NCI-H748 treated with DMSO at 0.1 percent for 48 hours (cell line): Measurements from ENCODE around the gene ISG20.
"Not testable (repeated sequence)": the region's sequence is repeated elsewhere in the genome, so short reads cannot be mapped to it uniquely, and the experiment has no call there.

Experiments
- DNase-seq: peaks from one replicate; lab custom pipeline; 2025; lab: John Stamatoyannopoulos, UW

Gene ISG20

GRCh38 chr15:88636654-88637053 is 2.2 kb upstream of the ISG20 start:
- no peak for DNase-seq

DNA sequence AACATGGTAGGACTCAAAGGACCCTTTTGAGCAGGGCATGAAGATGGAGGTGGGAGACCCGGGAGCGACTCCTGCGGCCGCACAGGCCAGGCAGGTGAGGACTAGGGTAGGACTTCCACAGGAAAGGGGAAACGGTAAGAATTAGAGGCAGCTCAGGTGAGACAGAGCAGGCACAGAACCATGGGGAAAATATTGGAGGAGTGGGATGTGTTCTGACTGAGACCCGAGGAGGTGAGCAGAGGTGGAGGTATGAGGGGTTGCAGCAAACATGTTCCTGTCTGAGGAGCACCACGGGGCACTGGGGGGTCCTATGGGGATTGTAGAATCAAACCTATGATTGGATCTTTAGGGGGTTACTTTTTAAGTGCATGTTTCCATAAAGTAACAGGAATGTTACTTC is 1.4 kb upstream of the ISG20 start:
- no peak for DNase-seq

GRCh38 chr15:88637841-88638625 is 783 bp upstream of the ISG20 start:
- no peak for DNase-seq

- DNase-seq: no peak
Measured at GRCh38 chr15:88641959-88642452, 3.2 kb downstream of the ISG20 start.

DNA sequence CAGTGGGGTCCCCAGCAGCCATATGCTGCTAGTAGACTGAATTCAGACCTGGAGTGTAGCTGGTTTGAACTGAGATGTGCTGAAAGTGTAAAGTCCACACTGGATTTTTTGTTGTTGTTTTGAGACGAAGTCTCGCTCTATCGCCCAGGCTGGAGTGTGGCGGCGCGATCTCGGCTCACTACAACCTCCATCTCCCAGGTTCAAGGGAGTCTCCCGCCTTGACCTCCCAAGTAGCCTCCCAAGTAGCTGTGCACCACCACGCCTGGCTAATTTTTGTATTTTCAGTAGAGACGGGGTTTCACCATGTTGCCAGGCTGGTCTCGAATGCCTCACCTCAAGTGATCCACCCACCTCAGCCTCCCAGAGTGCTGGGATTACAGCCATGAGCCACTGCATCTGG is 3.7 kb downstream of the ISG20 start:
- DNase-seq: not testable (repeated sequence)

DNA sequence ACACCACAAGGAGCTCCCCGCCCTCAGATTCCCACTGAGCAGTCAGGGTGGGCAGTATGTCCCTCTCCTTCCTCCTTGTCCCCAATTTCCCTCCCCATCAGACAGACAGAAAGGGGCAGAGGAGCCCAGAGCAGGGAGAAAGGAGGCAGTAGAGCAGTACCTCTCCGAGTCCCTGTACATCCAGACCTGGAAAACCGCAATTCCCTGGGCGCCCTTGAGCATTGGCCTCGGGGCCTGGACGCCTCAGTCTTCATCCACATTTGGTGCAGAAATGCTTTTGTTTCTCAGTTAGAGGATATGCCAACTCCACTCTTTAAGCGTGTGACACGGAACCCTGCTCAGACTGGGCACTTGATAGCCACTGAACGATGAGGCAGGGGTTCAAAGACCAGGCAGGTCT is 5.9 kb downstream of the ISG20 start:
- DNase-seq: no peak

- DNase-seq: no peak
Measured at GRCh38 chr15:88645171-88646087, 6.6 kb downstream of the ISG20 start.

GRCh38 chr15:88646088-88646405 is 7.2 kb downstream of the ISG20 start:
- DNase-seq: no peak

GRCh38 chr15:88646951-88647350 is 8.1 kb downstream of the ISG20 start:
- no peak for DNase-seq

GRCh38 chr15:88647351-88648105 is 8.7 kb downstream of the ISG20 start:
- DNase-seq: no peak

- DNase-seq: no peak
Measured at GRCh38 chr15:88648357-88649214, 9.8 kb downstream of the ISG20 start.

- DNase-seq: no peak
Measured at GRCh38 chr15:88649286-88649733, 10.5 kb downstream of the ISG20 start.

DNA sequence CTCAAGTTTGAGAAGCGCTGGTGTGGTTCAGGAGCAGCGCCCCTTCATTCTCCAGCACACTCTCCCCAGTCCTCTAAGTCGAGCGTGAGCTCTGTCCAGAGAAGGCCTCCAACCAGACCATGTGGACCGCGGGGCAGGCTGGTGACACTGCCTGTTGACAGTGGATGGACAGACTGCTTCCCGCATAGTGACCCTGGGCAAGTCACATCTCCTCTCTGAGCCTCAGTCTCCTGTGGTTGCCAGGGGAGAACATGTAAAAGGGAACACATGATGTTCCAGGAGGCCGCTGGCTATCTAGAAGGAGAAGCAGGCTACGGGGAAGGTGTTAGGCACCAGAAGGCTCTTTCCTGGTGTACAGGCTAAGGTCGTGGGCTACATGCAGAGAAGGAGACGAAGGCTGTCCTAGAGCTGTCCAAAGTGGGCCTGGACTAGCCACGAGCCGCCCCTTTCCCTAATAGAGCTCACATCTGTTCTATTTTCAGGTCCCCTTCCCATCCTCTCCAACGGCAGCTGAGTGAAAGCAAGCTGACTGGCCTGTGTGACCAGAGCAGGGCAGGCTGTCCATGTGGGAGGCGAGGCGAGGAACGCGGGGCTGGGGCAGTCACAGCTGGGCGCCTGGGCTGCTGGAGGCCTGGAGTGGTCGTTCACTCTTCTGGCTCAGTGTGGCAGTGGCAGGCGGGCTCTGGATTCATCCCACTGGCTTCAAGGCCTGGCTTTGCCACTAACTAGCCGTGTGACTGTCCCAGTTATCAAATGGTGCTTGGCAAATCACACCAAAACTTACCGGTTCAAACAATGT is 11.1 kb downstream of the ISG20 start:
- DNase-seq: no peak

DNA sequence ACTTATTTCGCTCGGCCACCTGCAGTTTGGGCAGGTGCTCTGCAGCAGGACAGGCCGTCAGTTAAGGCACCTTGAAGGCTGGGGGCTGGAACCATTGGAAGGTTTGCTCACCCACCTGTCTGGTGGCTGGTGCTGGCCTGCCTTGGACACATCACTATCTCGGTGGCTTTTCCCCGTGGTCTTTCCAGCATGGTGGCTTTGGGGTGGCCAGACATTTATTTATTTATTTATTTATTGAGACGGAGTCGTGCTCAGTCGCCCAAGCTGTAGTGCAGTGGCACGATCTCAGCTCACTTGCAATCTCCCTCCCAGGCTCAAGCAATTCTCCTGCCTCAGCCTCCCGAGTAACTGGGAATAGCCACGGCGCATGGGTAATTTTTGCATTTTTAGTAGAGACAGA is 11.7 kb downstream of the ISG20 start:
- DNase-seq: no peak

GRCh38 chr15:88651136-88651732 is 12.4 kb downstream of the ISG20 start:
- no peak for DNase-seq

DNA sequence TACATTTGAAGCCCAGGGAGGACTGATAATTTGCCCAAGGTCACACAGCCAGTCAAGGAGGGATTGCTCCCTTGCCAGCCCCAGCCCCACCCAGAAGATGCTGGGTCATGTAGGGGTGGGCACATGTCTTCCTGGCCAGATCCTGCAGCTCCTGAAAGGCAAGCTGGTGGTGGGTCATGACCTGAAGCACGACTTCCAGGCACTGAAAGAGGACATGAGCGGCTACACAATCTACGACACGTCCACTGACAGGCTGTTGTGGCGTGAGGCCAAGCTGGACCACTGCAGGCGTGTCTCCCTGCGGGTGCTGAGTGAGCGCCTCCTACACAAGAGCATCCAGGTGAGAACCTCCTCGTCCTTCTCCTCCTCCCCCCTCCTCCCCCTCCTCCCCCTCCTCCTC is 13.2 kb downstream of the ISG20 start:
- DNase-seq: no peak

DNA sequence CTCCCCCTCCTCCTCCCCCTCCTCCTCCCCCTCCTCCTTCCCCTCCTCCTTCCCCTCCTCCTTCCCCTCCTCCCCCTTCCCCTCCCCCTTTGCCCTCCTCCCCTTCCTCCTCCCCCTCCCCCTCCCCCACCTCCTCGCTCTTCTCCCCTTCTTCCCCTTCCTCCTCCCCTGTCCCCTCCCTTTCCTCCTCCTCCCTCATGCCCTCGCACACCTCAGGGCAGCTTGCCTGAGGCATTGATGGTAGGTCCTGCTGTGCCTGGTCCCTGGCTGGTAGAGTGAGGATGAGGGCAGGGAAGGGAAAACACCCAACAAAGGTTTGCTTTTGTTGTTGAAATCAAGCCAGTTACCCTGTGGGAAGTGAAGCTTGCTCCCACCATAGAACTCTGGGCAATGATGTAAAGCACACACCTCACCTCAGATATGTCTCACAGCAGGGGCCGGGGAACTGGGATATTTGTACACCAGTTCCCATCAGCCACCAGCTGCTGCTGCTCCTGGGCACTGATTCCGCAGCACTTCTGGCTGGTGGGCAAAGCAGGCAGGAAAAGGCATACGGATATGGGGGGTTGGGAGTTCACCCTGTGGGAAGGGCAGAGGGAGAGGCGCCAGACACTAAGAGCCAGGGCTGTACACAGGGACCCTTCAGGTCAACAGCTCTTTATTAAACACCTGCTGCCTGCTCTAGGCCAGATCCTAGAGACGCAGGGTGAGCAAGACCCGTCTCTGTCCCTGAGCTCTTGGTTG is 13.8 kb downstream of the ISG20 start:
- no peak for DNase-seq

DNA sequence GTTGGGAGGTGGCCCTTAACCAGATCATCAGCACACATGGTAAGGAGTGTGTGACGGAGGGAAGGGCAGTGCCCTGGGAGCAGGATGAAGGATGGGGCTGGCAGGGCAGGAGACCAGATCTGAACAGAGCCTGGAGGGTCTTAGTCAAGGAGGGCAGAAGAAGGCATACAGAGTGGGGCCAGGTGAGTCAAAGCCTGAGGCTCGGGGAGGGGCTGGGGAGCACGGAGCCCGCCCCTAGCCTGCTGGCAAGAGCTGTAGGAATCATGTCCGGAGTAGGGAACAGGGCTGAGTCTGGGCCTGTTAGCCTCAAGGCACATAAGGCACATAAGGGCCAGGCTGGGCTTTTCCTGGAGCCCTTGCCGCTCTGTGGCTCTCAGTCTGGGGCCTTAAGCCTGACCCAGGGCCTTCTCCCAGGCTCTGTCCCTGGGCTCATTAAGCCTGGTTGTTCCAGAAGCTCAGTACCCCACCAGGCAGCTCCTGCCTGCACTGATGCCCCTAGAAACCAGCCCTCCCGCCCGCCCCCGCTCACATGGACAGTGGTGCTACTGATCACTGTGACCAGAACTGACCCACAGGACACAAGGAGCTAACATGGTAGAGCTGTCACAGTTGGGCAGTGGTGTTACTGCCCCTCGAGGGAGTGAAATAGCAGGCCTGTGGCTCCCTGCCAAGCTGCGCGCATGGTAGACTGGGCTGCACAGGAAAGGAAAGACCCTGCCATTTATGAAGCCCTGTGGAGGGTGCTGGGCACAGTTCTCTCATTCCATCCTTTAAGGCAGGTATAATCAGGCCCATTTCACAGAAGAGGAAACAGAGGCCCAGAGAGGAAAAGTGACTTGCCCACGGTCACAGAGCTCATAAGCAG is 14.6 kb downstream of the ISG20 start:
- DNase-seq: no peak
